Ectodermal cell (in vitro differentiated cells): Measurements from ENCODE around the gene DHX40.
"Not testable (repeated sequence)": the region's sequence is repeated elsewhere in the genome, so short reads cannot be mapped to it uniquely, and the experiment has no call there.

Experiments
- H3K27ac ChIP-seq: 2 replicates; pipeline ENCODE4 v1.7.0; 2013; ENCODE audit warnings: mild to moderate bottlenecking, low read depth, low read length; ENCODE audit not compliant: insufficient read depth, poor library complexity, severe bottlenecking
- H3K27me3 ChIP-seq: 2 replicates; pipeline ENCODE4 v1.7.0; 2013; ENCODE audit warnings: mild to moderate bottlenecking, low read length; ENCODE audit not compliant: insufficient read depth, control insufficient read depth, poor library complexity, severe bottlenecking
- H3K36me3 ChIP-seq: one replicate; pipeline ENCODE4 v1.7.0; 2013; ENCODE audit warnings: low read length; ENCODE audit not compliant: control insufficient read depth, insufficient read depth
- H3K4me1 ChIP-seq: one replicate; pipeline ENCODE4 v1.7.0; 2013; ENCODE audit warnings: low read length; ENCODE audit not compliant: control insufficient read depth, insufficient read depth
- H3K4me3 ChIP-seq: 2 replicates; pipeline ENCODE4 v1.7.0; 2013; ENCODE audit warnings: low read depth, low read length, control low read depth; ENCODE audit not compliant: insufficient read depth
- H3K9me3 ChIP-seq: 2 replicates; pipeline ENCODE4 v1.7.0; 2013; ENCODE audit warnings: mild to moderate bottlenecking, low read length, moderate library complexity; ENCODE audit not compliant: control insufficient read depth
- WGBS, 2 experiments: methylation state at CpG; one replicate each; pipeline ENCODE4 v1.1.7; 2013; ENCODE audit warnings: missing lambda C conversion rate in 2 of 2; 5-methylcytosine and 5-hydroxymethylcytosine counted together

Gene DHX40

GRCh38 chr17:59527931-59528330 lies 37.5 kb upstream of the DHX40 start:
- no peaks in the 10 kb centered on the region for H3K27me3 ChIP-seq
- WGBS, 2 experiments: 86 to 96% methylated on average over 1 of the region's 1 CpG
- H3K27ac ChIP-seq: no peak overlapping the region

DNA sequence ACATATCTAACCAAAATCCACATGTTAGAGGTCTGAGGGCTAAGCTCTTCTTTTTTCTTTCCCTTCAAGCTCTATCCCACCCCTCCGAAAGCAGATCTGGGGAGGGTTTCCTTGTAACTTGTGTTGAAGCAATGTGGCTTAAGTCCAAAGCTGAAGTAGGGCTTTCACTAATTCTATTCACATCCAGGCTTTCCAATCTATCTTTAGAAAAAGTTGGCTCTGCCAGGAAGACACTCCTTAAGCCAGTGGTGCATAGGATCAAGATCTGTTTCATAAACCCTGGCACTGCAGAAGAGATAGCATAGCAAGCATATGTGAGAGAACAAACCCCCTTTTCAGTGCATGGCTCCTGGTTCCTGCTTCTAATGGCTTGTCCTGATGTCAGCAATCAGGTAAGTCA lies 34.9 kb upstream of the DHX40 start:
- no peak overlapping the region for H3K4me3 ChIP-seq
- WGBS, 2 experiments: 100% methylated on average over 1 of the region's 1 CpG; no CpG with 5 or more reads in 1 of the 2 experiments
- no peaks in the 10 kb centered on the region for H3K27me3 ChIP-seq
- no peaks in the 10 kb centered on the region for H3K36me3 ChIP-seq
- no peaks in the 10 kb centered on the region for H3K9me3 ChIP-seq
- no peaks in the 10 kb centered on the region for H3K4me1 ChIP-seq
- no peak overlapping the region for H3K27ac ChIP-seq

More at GRCh38 chr17:59527931-59528330, 37.5 kb upstream of the DHX40 start:
- no peaks in the 10 kb centered on the region for H3K9me3 ChIP-seq
- no peaks in the 10 kb centered on the region for H3K36me3 ChIP-seq
- no peaks in the 10 kb centered on the region for H3K4me1 ChIP-seq
- no peak overlapping the region for H3K4me3 ChIP-seq

- no peaks in the 10 kb centered on the region for H3K36me3 ChIP-seq
- no peaks in the 10 kb centered on the region for H3K4me1 ChIP-seq
- 92 to 93% methylated on average over 5 of the region's 5 CpGs for WGBS, 2 experiments
- no peaks in the 10 kb centered on the region for H3K9me3 ChIP-seq
- H3K27ac ChIP-seq: no peak overlapping the region
- no peaks in the 10 kb centered on the region for H3K27me3 ChIP-seq
- H3K4me3 ChIP-seq: no peak overlapping the region
These were observed 31.7 kb upstream of the DHX40 start for GRCh38 chr17:59533694-59534093.

DNA sequence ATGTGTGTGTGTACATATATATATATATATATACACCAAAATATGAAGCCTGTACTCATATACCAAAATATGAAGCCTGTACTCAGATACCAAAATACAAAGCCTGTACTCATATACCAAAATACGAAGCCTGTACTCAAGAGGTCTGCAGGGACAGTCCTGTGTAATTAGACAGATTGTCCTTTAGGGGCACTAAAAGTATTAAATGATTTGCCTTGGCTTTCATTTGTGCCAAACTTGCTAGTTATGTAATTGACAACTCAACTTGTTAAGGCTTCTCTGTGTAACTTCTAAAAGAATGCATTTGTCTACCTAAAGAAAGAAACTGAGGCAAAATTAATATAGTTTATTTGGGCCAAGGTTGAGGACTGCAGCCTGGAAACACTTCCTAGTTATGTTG lies 30.8 kb upstream of the DHX40 start:
- Histone ChIP-seq H3K4me3 (no peak overlapping the region), H3K27ac (no peak overlapping the region), H3K36me3 (no peaks in the 10 kb centered on the region), H3K4me1 (no peaks in the 10 kb centered on the region), H3K9me3 (no peaks in the 10 kb centered on the region), H3K27me3 (no peaks in the 10 kb centered on the region)
- 86 to 100% methylated on average over 1 of the region's 1 CpG for WGBS, 2 experiments

- Histone ChIP-seq H3K4me1 (no peaks in the 10 kb centered on the region), H3K36me3 (no peaks in the 10 kb centered on the region), H3K4me3 (no peak overlapping the region), H3K27me3 (no peaks in the 10 kb centered on the region), H3K9me3 (no peaks in the 10 kb centered on the region), H3K27ac (no peak overlapping the region)
These were observed 27.1 kb upstream of the DHX40 start for GRCh38 chr17:59538195-59538909.

DNA sequence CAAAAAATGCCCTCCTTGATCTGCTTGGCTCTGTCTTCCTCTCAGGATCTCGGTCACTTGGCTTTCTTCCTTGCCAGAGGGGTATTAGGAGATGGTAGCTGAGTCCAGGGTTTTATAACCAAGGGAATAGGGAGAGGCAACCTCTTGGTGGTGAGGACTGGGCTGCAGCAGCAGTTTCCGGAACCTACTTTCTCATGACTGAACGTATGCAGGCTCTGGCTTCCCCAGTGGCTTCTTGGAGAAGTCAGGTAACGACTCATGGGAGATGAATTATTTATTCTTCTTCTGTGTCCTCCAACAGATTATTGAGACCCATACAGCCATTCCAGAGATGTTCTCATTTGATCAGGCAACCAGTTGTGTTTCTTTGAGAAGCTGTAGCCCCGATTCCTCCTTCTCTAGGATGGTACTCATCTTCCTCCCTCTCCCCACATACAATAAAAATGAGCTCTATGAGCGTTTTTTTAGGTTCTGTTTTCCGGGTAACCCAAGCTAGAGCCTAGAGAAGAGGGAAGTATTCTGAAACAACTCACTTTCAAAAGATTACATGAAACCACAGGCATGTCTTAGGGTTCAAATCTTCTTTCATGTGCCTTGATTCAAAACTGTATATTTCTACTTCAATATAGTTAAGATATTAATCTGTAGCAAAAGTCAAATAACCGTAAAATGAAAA lies 22.3 kb upstream of the DHX40 start:
- no peaks in the 10 kb centered on the region for H3K27me3 ChIP-seq
- H3K4me1 ChIP-seq: no peaks in the 10 kb centered on the region
- H3K4me3 ChIP-seq: no peak overlapping the region
- 86 to 88% methylated on average over 8 of the region's 8 CpGs for WGBS, 2 experiments
- H3K27ac ChIP-seq: no peak overlapping the region
- no peaks in the 10 kb centered on the region for H3K36me3 ChIP-seq
- no peaks in the 10 kb centered on the region for H3K9me3 ChIP-seq

DNA sequence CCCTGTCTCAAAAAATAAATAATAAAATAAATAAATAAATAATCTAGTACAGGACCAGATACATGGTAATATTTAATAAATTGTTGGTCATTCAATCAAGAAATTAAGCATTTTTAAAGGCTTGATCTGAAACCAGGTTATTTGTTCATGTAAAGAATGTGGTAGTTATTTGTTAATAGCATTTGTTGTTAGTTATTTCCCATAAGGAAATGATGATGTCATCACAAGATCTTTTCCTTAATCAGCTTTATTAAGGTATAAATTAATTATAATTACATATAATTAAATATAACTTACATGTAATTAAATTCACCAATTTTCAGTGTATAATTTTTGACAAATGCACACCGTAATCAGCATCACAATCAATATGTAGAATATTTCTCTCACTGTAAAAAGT lies 19.5 kb upstream of the DHX40 start:
- Histone ChIP-seq H3K27ac (no peak overlapping the region), H3K4me1 (no peaks in the 10 kb centered on the region)
- 83 to 91% methylated on average over 1 of the region's 1 CpG for WGBS, 2 experiments

DNA sequence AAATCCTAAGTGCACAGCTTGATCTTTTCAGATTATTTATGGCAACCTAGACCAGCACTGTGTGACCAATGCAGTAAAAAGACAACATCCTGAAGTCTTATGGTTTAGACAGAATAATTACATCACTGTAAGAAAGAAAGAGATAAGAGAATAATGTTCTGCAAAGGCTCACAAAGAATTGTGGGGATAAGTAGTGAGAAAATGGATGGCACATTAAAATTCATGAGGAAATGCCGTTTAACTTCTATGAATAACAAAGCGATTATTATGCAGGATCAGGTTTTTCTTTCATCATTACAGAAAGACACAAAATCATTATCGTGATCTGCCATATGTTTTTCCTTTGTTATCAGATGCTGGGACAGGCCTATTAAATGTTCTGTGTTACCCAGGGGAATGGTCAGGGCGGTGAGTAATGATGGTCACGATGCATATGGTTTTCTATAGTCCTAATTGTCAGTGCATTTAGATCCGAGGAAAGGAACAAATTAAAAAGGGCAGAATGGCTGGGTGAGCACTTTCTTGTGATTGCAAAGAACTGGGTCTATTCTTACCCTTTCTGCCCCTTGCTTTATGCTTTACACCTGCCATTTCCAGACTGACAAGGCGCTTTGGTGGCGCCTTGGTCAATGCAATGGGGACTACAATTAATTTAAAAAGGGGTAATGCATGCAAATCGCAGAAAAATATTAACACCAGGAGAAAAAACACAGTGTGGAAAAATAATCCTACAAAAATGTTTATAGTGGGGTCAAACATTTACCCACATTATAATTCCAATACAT lies 18.1 kb upstream of the DHX40 start:
- Histone ChIP-seq H3K9me3 (no peaks in the 10 kb centered on the region), H3K27ac (no peak overlapping the region), H3K27me3 (no peaks in the 10 kb centered on the region), H3K4me1 (no peaks in the 10 kb centered on the region), H3K36me3 (no peaks in the 10 kb centered on the region), H3K4me3 (no peak overlapping the region)
- 81 to 85% methylated on average over 7 to 9 of the region's 9 CpGs for WGBS, 2 experiments

More for the DNA sequence above, 19.5 kb upstream of the DHX40 start:
- H3K9me3 ChIP-seq: no peaks in the 10 kb centered on the region
- no peaks in the 10 kb centered on the region for H3K27me3 ChIP-seq
- no peak overlapping the region for H3K4me3 ChIP-seq
- H3K36me3 ChIP-seq: no peaks in the 10 kb centered on the region

- not testable (repeated sequence) for H3K27me3 ChIP-seq, H3K4me1 ChIP-seq, H3K9me3 ChIP-seq, H3K4me3 ChIP-seq, H3K36me3 ChIP-seq, H3K27ac ChIP-seq
- WGBS, 2 experiments: 87 to 88% methylated on average over 9 to 10 of the region's 10 CpGs
These were observed 16.4 kb upstream of the DHX40 start for GRCh38 chr17:59548985-59549384.

DNA sequence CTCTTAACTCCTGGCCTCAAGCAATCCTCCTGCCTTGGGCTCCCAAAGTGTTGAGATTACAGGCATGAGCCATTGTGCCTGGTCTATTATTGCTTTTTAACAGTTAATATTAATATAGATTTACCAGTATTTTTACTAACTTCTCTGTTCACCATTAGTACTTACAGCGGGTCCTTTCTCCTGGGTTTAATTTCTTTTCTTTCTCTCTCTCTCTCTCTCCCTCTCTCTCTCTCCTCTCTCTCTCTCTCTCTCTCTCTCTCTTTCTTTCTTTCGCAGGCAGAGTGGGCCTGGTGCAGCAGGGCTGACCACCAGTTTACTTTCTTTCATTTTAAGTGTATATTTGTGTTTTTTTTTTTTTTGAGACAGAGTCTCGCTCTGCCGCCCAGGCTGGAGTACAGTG lies 14.7 kb upstream of the DHX40 start:
- Histone ChIP-seq H3K4me3 (no peak overlapping the region), H3K36me3 (no peaks in the 10 kb centered on the region), H3K27me3 (no peaks in the 10 kb centered on the region), H3K9me3 (no peaks in the 10 kb centered on the region), H3K27ac (no peak overlapping the region), H3K4me1 (no peaks in the 10 kb centered on the region)
- 87 to 94% methylated on average over 3 of the region's 4 CpGs for WGBS, 2 experiments
